ENCODE measurements around the gene MIX23.

- TF ChIP-seq POLR2A (IDR thresholded peaks at IDR 0.05) (no peak), POLR2AphosphoS5 (IDR thresholded peaks at IDR 0.05) (no peak), CTCF (IDR thresholded peaks at IDR 0.05) (no peak), EP300 (IDR thresholded peaks at IDR 0.05) (no peak)
Measured at GRCh38 chr3:122396511-122396910, 13.5 kb upstream of the MIX23 start.

Measured in suprapubic skin (tissue), 4 donors.